NCI-H510A treated with DMSO at 0.1 percent for 48 hours (cell line): ENCODE data around the gene FAM120B.

Experiments
- DNase-seq: peaks from one replicate; lab custom pipeline; 2025; lab: John Stamatoyannopoulos, UW

FAM120B gene

GRCh38 chr6:170271771-170272314 lies 34.7 kb upstream of the FAM120B start:
- DNase-seq = no peak

GRCh38 chr6:170272341-170273065 lies 34.1 kb upstream of the FAM120B start:
- no peak for DNase-seq

- DNase-seq = no peak
Observed at GRCh38 chr6:170273191-170273590, 33.4 kb upstream of the FAM120B start.

GRCh38 chr6:170273681-170274080 lies 32.9 kb upstream of the FAM120B start:
- no peak for DNase-seq

GRCh38 chr6:170274713-170275560 lies 31.6 kb upstream of the FAM120B start:
- DNase-seq = no peak

- DNase-seq = no peak
Observed at GRCh38 chr6:170276369-170277057, 30.0 kb upstream of the FAM120B start.

- DNase-seq = no peak
Observed at GRCh38 chr6:170277893-170278742, 28.4 kb upstream of the FAM120B start.

- DNase-seq = no peak
Observed at GRCh38 chr6:170278743-170279094, 27.8 kb upstream of the FAM120B start.

- no peak for DNase-seq
Observed at GRCh38 chr6:170279426-170279825, 27.1 kb upstream of the FAM120B start.

GRCh38 chr6:170279977-170280688 lies 26.4 kb upstream of the FAM120B start:
- DNase-seq = peak; percentile 80

GRCh38 chr6:170280689-170281045 lies 25.9 kb upstream of the FAM120B start:
- DNase-seq = no peak

- no peak for DNase-seq
Observed at GRCh38 chr6:170281331-170282292, 24.9 kb upstream of the FAM120B start.

GRCh38 chr6:170282512-170283158 lies 23.9 kb upstream of the FAM120B start:
- DNase-seq = no peak

GRCh38 chr6:170283212-170284081 lies 23.1 kb upstream of the FAM120B start:
- no peak for DNase-seq

- no peak for DNase-seq
Observed at GRCh38 chr6:170284126-170284773, 22.3 kb upstream of the FAM120B start.

- DNase-seq = no peak
Observed at GRCh38 chr6:170284866-170285469, 21.6 kb upstream of the FAM120B start.

- no peak for DNase-seq
Observed at GRCh38 chr6:170285482-170285881, 21.1 kb upstream of the FAM120B start.
